GF-D8 (cell line): ENCODE results near the gene TRIM28.
"Not testable (repeated sequence)": the region's sequence is repeated elsewhere in the genome, so short reads cannot be mapped to it uniquely, and the experiment has no call there.

Experiments
- DNase-seq: peaks from one replicate; lab custom pipeline; 2025; lab: John Stamatoyannopoulos, UW

Gene TRIM28

GRCh38 chr19:58561373-58562121 lies 17.7 kb downstream of the TRIM28 start:
- DNase-seq = no peak

GRCh38 chr19:58562122-58563033 lies 18.5 kb downstream of the TRIM28 start:
- no peak for DNase-seq

GRCh38 chr19:58563034-58563573 lies 19.2 kb downstream of the TRIM28 start:
- no peak for DNase-seq

GRCh38 chr19:58563823-58564222 lies 20.0 kb downstream of the TRIM28 start:
- no peak for DNase-seq

- DNase-seq = no peak
Measured at GRCh38 chr19:58566989-58567388, 23.1 kb downstream of the TRIM28 start.

- DNase-seq = no peak
Measured at GRCh38 chr19:58568453-58569130, 24.7 kb downstream of the TRIM28 start.

GRCh38 chr19:58569191-58569942 lies 25.5 kb downstream of the TRIM28 start:
- no peak for DNase-seq

DNA sequence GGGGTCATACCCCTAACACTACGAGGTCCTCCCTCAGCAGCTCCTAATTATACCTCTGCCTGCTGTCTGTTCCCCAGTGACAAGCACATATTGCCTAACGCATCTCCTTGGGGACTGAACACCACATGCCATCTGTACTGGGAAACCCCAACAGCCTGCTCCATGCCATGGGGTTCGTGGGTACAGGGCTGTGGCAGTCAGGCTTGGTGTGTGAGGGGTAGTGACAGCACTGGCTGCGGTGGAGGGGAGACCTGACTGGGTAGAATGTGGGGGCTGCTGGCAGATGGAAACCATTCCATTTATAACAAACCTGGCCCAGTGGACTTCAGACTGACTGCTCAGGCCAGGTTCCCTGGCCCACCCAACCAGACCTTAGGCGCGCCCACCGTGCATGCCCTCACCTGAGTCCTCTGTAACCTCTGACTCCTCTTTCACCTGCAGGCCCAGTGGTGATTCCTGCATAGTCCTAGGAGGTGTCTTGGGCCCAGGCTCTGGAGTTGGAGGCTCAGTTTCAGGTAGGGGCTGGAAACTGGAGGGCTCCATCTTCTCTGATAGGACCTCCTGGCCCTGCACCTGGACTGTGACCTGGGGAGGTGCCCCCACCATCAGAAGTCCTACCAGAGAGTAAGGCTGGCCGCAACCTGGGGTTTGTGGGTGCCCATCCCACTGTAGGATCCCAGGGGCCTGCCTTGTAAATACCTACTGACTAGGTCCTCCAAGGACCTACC lies 26.2 kb downstream of the TRIM28 start:
- no peak for DNase-seq

- DNase-seq = no peak
Measured at GRCh38 chr19:58570770-58571574, 27.1 kb downstream of the TRIM28 start.

- DNase-seq = no peak
Measured at GRCh38 chr19:58571575-58571947, 27.7 kb downstream of the TRIM28 start.

DNA sequence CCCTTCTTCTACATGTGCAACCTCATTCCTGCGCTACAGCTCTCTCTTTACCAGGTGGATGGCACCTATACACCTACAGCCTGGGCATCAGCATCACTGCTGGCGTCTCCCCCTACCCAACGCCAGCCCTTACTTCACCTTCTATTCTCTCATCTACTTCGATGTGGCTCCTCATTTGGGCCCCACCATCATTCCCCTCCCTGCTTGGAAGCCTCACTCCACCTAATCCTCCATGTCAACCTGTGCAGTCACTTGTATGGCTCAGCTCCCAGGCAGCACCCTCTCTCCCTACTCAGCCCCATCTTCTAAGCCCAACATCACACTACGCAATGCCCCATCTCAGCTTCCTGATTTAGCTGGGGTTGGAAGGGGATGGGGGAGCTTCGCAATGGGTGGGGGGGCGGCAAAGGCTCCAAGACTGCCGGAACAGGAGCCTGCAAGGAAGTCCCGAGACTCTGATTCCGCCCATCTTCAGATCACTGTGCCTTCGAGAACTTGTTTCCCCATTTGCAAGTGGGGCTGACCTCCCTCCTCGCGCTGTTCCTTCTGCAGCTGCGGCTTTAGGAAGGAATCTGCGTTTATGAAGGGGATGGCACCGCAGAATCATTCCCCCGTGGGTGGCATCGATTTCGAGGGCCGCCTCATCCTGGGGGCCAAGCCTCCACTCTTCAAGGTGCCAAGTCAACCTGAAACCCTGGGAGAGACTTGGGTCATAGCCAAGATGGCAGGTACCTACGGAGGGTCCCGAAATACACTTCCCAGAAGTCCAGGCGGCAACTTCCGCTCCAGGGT lies 28.4 kb downstream of the TRIM28 start:
- no peak for DNase-seq

DNA sequence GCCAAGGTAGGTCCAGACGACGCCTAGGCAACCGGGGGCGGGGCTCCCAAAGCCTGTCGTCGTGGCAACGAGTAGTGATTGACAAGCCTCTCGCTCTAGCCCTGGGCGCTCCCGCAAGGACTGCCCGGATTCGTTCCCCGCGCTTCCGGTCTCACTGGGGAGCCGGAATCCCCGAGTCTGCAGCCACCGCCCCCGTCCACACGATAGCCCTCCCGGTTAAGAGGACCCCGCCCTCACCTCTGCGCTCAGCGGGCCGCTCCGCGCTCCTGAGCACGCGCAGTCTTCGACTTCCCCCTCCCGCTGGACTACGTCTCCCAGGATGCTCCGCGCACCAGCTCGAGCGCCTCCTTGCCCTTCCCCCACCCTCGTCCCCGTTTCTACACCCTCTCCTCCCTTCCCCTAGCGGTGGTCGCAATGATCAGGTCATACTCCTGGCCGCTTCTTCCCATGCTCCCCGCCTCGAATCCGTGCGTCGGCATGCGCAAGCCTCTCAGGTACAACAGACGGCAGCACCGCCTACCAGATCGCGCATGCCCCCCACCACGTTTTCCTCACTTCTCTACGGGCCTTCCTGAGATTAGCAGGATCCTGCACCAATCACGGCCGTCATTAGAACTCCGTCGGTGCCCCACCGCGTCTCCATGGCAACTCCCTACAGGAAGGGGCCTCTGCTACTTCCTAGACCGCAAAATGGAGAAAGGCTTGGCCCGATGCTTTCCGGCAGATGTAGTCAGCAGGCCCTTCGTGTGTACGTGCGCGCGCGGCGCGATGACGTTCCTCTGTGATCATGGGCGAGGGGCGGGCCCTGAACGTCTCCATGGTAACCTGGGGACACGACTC lies 29.2 kb downstream of the TRIM28 start, which contains the start of gene MZF1:
MZF1 (minus strand) TSS at position 518 of the 840 bp plus-strand sequence. CDS start 1,946 bp downstream, outside the sequence.
- DNase-seq = no peak

GRCh38 chr19:58573658-58574164 lies 29.8 kb downstream of the TRIM28 start:
- no peak for DNase-seq

DNA sequence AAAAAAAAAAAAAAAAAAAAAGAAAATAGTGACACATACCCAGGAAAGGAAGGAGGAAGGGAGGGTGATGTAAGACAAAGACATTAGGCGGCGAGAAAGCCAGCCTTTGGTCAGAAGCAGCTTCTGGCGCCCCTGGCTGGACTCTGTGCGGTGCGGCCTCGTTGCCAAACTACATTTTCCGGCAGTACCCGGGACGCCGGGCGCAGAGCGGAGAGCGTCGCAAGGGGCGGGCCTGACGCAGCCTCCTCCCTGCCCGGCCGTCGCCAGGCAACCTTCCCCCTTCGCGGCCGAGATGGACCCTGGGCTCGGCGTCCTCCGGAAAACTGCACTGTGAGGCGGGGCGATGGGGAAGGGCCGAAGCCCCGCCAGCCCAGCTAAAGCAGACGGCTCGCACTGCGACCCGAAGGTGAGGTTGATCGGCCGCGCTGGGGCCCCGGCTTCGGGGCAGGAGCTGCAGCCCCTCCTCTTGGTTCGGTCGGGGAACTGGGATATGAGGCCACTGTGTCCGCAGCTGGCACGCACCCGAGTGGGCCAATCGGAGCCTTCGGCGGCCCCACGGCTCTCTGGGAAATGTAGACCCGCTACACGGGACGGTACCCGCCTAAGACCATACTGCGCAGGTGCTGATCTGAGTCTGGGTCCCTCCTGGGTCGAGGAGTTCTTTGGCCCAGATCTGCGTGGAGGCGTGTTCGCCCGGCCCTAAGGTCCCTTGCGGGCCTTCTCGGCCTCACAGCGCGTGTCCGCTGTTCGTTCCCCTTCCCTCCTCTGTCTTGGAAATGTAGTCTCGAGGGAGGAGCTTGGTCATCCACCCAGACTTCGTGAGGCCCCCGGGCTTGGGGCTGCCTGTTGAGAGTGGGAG lies 31.5 kb downstream of the TRIM28 start:
- DNase-seq = no peak

- not testable (repeated sequence) for DNase-seq
Measured at GRCh38 chr19:58577581-58577980, 33.7 kb downstream of the TRIM28 start.

GRCh38 chr19:58578012-58578925 lies 34.4 kb downstream of the TRIM28 start:
- DNase-seq = no peak
